NB4 (cell line): ENCODE measurements around the gene ALDH6A1.

Experiments
- DNase-seq: peaks from one replicate; pipeline ENCODE4 v3.0.0; 2010; ENCODE audit warnings: low read depth
- H3K4me3 ChIP-seq: one replicate; pipeline ENCODE4 v1.5.1; 2011; ENCODE audit warnings: mild to moderate bottlenecking, low read depth, low read length, moderate library complexity
- MYC ChIP-seq: IDR thresholded peaks from 2 replicates; pipeline ENCODE4 v1.6.1; 2011; ENCODE audit warnings: low read depth, low read length
- POLR2A ChIP-seq: IDR thresholded peaks from 2 replicates; pipeline ENCODE4 v1.6.1; 2011; ENCODE audit warnings: mild to moderate bottlenecking; ENCODE audit not compliant: insufficient read length; ENCODE audit errors: extremely low read depth
- TF ChIP-seq, protein P1 (sequence below): IDR thresholded peaks from one replicate; pipeline ENCODE4 v1.5.1; 2012; ENCODE audit warnings: low read depth, low read length
- TF ChIP-seq, protein P2 (sequence below): IDR thresholded peaks from 2 replicates; pipeline ENCODE4 v1.6.1; 2011; ENCODE audit warnings: low read depth, low read length

Gene ALDH6A1

GRCh38 chr14:74081491-74081890 is 2.8 kb downstream of the ALDH6A1 start:
- TF ChIP-seq, protein P1, sequence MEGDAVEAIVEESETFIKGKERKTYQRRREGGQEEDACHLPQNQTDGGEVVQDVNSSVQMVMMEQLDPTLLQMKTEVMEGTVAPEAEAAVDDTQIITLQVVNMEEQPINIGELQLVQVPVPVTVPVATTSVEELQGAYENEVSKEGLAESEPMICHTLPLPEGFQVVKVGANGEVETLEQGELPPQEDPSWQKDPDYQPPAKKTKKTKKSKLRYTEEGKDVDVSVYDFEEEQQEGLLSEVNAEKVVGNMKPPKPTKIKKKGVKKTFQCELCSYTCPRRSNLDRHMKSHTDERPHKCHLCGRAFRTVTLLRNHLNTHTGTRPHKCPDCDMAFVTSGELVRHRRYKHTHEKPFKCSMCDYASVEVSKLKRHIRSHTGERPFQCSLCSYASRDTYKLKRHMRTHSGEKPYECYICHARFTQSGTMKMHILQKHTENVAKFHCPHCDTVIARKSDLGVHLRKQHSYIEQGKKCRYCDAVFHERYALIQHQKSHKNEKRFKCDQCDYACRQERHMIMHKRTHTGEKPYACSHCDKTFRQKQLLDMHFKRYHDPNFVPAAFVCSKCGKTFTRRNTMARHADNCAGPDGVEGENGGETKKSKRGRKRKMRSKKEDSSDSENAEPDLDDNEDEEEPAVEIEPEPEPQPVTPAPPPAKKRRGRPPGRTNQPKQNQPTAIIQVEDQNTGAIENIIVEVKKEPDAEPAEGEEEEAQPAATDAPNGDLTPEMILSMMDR: no peak
- no peak for TF ChIP-seq POLR2A
- TF ChIP-seq, protein P2, sequence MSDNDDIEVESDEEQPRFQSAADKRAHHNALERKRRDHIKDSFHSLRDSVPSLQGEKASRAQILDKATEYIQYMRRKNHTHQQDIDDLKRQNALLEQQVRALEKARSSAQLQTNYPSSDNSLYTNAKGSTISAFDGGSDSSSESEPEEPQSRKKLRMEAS: no peak
- no peak for TF ChIP-seq MYC
- H3K4me3 ChIP-seq: no peak overlapping the region
- DNase-seq: no peak

GRCh38 chr14:74080820-74081460 is 3.3 kb downstream of the ALDH6A1 start:
- TF ChIP-seq POLR2A: no peak
- TF ChIP-seq, protein P2: no peak
- TF ChIP-seq MYC: no peak
- TF ChIP-seq, protein P1: no peak
- DNase-seq: no peak
- no peak overlapping the region for H3K4me3 ChIP-seq

DNA sequence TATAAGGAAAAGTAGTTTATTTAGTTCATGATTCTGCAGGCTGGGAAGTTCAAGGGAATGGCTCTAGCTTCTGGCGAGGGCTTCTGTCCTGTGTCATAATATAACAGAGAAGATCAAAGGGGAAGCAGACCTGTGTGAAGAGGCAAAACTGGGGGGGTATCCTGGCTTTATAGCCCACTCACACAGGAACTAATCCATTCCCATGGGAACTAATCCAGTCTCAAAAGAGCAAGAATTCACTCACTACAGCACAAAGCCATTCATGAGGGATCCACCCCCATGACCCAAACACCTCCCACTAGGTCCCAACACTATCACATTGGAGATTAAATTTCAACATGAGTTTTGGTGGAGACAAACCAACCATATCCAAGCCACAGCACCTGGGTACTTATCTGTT is 6.9 kb downstream of the ALDH6A1 start:
- TF ChIP-seq MYC (no peak), POLR2A (no peak)
- TF ChIP-seq, protein P2: no peak
- TF ChIP-seq, protein P1: no peak
- DNase-seq: no peak
- no peak overlapping the region for H3K4me3 ChIP-seq

- TF ChIP-seq POLR2A: no peak
- no peak for TF ChIP-seq MYC
- TF ChIP-seq, protein P2: no peak
- TF ChIP-seq, protein P1: no peak
- H3K4me3 ChIP-seq: no peak overlapping the region
- no peak for DNase-seq
Observed at GRCh38 chr14:74065746-74066575, 18.3 kb downstream of the ALDH6A1 start.

DNA sequence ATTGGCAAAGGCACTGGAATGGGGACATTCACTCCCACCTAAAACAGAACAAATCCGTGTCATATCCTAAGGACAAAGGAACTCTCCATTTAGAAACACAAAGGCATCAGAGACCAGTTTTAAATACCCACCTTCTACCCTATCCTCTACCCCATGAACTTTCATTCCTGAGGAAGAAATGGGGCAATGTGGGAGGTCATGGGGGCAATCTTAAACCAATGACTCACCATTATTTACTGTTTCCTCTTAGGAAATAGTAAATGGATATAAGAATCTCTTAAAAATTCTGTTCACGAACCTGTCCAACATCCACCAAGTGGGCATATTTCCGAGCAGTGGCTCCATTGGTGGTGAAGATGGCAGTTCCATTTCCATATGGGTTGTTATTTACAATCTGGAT is 19.4 kb downstream of the ALDH6A1 start:
- TF ChIP-seq, protein P1: no peak
- TF ChIP-seq, protein P2: no peak
- TF ChIP-seq POLR2A (no peak), MYC (no peak)
- peak; percentile 21 for DNase-seq
- no peak overlapping the region for H3K4me3 ChIP-seq

DNA sequence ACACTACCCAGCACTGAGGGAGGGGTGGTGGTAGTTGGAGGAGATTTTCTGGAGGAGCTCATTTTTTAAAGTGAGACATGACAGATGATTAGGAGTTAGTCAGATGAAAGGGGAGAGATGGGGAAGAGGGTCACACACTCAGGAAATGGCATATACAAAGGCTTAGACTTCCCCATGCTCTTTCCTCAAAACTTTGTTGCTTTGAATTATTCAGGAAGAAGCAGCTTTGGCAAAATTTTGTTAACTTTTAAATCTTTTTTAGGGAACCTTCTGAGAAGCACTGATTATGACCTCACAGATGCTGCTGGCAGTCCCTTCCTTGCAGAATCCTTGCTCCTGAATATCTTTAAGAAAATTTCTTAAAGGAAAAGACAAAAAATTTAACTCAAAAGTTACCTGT is 19.8 kb downstream of the ALDH6A1 start:
- no peak for DNase-seq
- TF ChIP-seq POLR2A: no peak
- TF ChIP-seq MYC: no peak
- TF ChIP-seq, protein P2: no peak
- TF ChIP-seq, protein P1: no peak
- H3K4me3 ChIP-seq: no peak overlapping the region
